Astrocyte (in vitro differentiated cells and primary cell): ENCODE measurements around the gene POU6F1. TPM values are rescaled to one million over a fixed set of nuclear protein-coding genes. Genes with fewer than 3 reads are reported as not detected.

Source experiments
- DNase-seq: peaks from one replicate; pipeline ENCODE4 v3.0.0-alpha.2; 2010; ENCODE audit warnings: low read depth
- FAIRE-seq: peaks from 2 replicates; lab custom pipeline; 2011; peaks lifted over from hg19 to GRCh38; lab: Jason Lieb, UNC
- H2AFZ ChIP-seq: 2 replicates; pipeline ENCODE4 v1.6.0; 2012; ENCODE audit warnings: low read depth, low read length, inconsistent platforms
- H3K27ac ChIP-seq: 2 replicates; pipeline ENCODE4 v1.5.1; 2011; ENCODE audit warnings: low read depth, low read length, inconsistent platforms
- H3K27me3 ChIP-seq: 2 replicates; pipeline ENCODE4 v1.6.0; 2011; ENCODE audit warnings: low read length, inconsistent platforms; ENCODE audit not compliant: insufficient read depth
- H3K36me3 ChIP-seq: 2 replicates; pipeline ENCODE4 v1.5.1; 2011; ENCODE audit warnings: low read length, inconsistent platforms; ENCODE audit not compliant: insufficient read depth
- H3K4me1 ChIP-seq: 2 replicates; pipeline ENCODE4 v1.5.1; 2011; ENCODE audit warnings: low read length, inconsistent platforms; ENCODE audit not compliant: insufficient read depth
- H3K4me2 ChIP-seq: 2 replicates; pipeline ENCODE4 v1.6.0; 2012; ENCODE audit warnings: low read length, inconsistent platforms
- H3K4me3 ChIP-seq: 2 replicates; pipeline ENCODE4 v1.5.1; 2011; ENCODE audit warnings: low read depth, mild to moderate bottlenecking, low read length, inconsistent platforms; ENCODE audit not compliant: insufficient read depth
- H3K79me2 ChIP-seq: 2 replicates; pipeline ENCODE4 v1.6.0; 2012; ENCODE audit warnings: mild to moderate bottlenecking, low read length, inconsistent platforms; ENCODE audit not compliant: insufficient read depth
- H3K9ac ChIP-seq: 2 replicates; pipeline ENCODE4 v1.6.0; 2012; ENCODE audit warnings: mild to moderate bottlenecking, low read length, inconsistent platforms
- H3K9me3 ChIP-seq: 2 replicates; pipeline ENCODE4 v1.5.1; 2012; ENCODE audit warnings: low read depth, mild to moderate bottlenecking, low read length, inconsistent platforms; ENCODE audit not compliant: insufficient read depth
- H4K20me1 ChIP-seq: 2 replicates; pipeline ENCODE4 v1.6.0; 2012; ENCODE audit warnings: low read length, inconsistent platforms; ENCODE audit not compliant: insufficient read depth
- H3K27ac Mint-ChIP-seq: one replicate; pipeline ENCODE4 v1.8.0; 2021; ENCODE audit warnings: mild to moderate bottlenecking, mixed read lengths; ENCODE audit not compliant: unreplicated experiment
- H3K27me3 Mint-ChIP-seq: one replicate; pipeline ENCODE4 v1.8.0; 2021; ENCODE audit warnings: low read depth, mixed read lengths; ENCODE audit not compliant: unreplicated experiment
- H3K36me3 Mint-ChIP-seq: one replicate; pipeline ENCODE4 v1.8.0; 2021; ENCODE audit warnings: low read depth, mixed read lengths; ENCODE audit not compliant: unreplicated experiment
- H3K4me1 Mint-ChIP-seq: one replicate; pipeline ENCODE4 v1.8.0; 2021; ENCODE audit warnings: low read depth, mixed read lengths; ENCODE audit not compliant: unreplicated experiment
- H3K4me3 Mint-ChIP-seq: one replicate; pipeline ENCODE4 v1.8.0; 2021; ENCODE audit warnings: mild to moderate bottlenecking, moderate library complexity, mixed read lengths; ENCODE audit not compliant: unreplicated experiment
- H3K9me3 Mint-ChIP-seq: one replicate; pipeline ENCODE4 v1.8.0; 2021; ENCODE audit warnings: mild to moderate bottlenecking, mixed read lengths; ENCODE audit not compliant: unreplicated experiment
- EZH2 ChIP-seq: IDR thresholded peaks from 2 replicates; pipeline ENCODE4 v1.6.1; 2012; ENCODE audit warnings: mild to moderate bottlenecking, low read length, inconsistent platforms; ENCODE audit not compliant: insufficient read depth
- total RNA-seq: library from RNA; stranded (reverse); gene quantifications from 2 replicates; pipeline ENCODE4 v1.2.1, GENCODE V29; 2021
- TF ChIP-seq, protein P1 (sequence below): IDR thresholded peaks from 2 replicates; pipeline ENCODE4 v1.5.1; 2011; ENCODE audit warnings: low read depth, mild to moderate bottlenecking, inconsistent platforms, low read length, moderate library complexity; ENCODE audit not compliant: insufficient read depth

The POU6F1 gene
- total RNA-seq, 1 donor from 2014 or later, result 3.6 TPM

DNA sequence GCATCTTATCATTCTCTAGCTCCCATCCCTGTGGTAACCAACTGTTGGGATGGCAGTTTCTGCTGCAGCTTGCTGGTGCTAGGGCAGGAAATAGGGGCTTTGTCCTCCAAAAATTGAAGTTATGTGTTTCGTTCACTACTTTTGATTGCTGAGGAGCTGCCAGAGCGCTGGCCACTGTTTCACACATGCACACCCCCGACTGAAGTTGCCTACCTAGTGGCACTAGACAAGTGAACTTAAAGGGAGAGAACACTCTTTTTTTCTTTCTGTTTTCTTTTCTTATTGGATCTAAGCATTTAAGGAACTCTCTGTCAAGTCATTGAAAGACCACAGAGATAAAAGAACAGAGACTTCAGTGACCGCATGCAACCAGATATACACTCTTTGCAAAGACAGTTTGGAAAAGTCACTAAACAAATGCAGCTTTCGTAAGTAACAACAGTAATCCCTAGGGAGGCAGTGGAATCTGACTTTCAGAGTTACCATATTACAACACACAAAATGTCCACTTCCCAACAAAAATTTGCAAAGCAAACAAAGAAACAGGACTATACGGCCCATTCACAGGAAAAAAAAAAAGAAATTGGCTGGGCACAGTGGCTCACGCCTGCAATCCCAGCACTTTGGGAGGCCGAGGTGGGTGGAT is 56.9 kb downstream of the POU6F1 start:
- Histone ChIP-seq H2AFZ (no peak overlapping the region), H3K27ac (no peak overlapping the region), H3K4me2 (no peak overlapping the region), H3K4me3 (no peak overlapping the region), H3K36me3 (no peaks in the 10 kb centered on the region), H3K9me3 (no peaks in the 10 kb centered on the region), H3K27me3 (no peaks in the 10 kb centered on the region), H4K20me1 (peaks cover 49% of the 10 kb centered on the region), H3K79me2 (peaks cover 75% of the 10 kb centered on the region), H3K4me1 (no peaks in the 10 kb centered on the region), H3K9ac (no peak overlapping the region)
- FAIRE-seq (no peak), DNase-seq (no peak)
- no peak overlapping the region for H3K4me3 Mint-ChIP-seq
- TF ChIP-seq, protein P1, sequence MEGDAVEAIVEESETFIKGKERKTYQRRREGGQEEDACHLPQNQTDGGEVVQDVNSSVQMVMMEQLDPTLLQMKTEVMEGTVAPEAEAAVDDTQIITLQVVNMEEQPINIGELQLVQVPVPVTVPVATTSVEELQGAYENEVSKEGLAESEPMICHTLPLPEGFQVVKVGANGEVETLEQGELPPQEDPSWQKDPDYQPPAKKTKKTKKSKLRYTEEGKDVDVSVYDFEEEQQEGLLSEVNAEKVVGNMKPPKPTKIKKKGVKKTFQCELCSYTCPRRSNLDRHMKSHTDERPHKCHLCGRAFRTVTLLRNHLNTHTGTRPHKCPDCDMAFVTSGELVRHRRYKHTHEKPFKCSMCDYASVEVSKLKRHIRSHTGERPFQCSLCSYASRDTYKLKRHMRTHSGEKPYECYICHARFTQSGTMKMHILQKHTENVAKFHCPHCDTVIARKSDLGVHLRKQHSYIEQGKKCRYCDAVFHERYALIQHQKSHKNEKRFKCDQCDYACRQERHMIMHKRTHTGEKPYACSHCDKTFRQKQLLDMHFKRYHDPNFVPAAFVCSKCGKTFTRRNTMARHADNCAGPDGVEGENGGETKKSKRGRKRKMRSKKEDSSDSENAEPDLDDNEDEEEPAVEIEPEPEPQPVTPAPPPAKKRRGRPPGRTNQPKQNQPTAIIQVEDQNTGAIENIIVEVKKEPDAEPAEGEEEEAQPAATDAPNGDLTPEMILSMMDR, result no peak
- no peak for TF ChIP-seq EZH2
- H3K4me1 Mint-ChIP-seq, result peaks cover 7% of the 10 kb centered on the region
- H3K36me3 Mint-ChIP-seq, result no peaks in the 10 kb centered on the region
- no peaks in the 10 kb centered on the region for H3K9me3 Mint-ChIP-seq
- no peak overlapping the region for H3K27ac Mint-ChIP-seq
- H3K27me3 Mint-ChIP-seq, result no peaks in the 10 kb centered on the region

DNA sequence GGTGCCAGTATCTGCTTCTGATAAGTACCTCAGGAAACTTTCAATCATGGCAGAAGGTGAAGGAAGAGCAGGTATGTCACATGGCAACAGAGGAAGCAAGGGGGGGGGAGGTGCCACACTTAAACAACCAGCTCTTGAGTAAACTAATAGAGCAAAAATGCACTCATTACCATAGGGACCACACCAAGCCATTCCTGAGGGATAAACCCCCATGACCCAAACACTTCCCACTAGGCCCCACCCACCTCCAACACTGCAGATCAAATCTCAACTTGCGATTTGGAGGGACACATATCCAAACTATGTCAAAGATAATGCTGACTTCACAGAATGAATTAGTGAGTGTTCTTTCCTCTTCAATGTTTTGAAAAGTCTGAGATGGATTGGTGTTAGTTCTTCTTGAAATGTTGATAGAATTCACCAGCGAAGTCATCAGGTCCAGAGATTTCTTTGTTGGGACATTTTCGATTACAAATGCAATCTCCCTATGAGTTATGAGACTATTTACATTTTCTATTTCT is 61.6 kb downstream of the POU6F1 start:
- Histone ChIP-seq H3K36me3 (no peaks in the 10 kb centered on the region), H3K27ac (no peak overlapping the region), H3K27me3 (no peaks in the 10 kb centered on the region), H3K79me2 (peaks cover 65% of the 10 kb centered on the region), H3K4me1 (no peaks in the 10 kb centered on the region), H3K9me3 (no peaks in the 10 kb centered on the region), H3K4me2 (no peak overlapping the region), H3K4me3 (no peak overlapping the region), H4K20me1 (peaks cover 38% of the 10 kb centered on the region), H2AFZ (no peak overlapping the region), H3K9ac (no peak overlapping the region)
- Mint-ChIP-seq H3K9me3 (no peaks in the 10 kb centered on the region), H3K27me3 (no peaks in the 10 kb centered on the region), H3K4me1 (peaks cover 7% of the 10 kb centered on the region), H3K36me3 (no peaks in the 10 kb centered on the region), H3K4me3 (no peak overlapping the region), H3K27ac (no peak overlapping the region)
- no peak for FAIRE-seq
- TF ChIP-seq, protein P1, result no peak
- no peak for TF ChIP-seq EZH2
- DNase-seq, result no peak

- no peak overlapping the region for H2AFZ ChIP-seq
- Mint-ChIP-seq H3K27ac (no peak overlapping the region), H3K27me3 (no peaks in the 10 kb centered on the region), H3K36me3 (no peaks in the 10 kb centered on the region), H3K4me1 (peaks cover 5% of the 10 kb centered on the region), H3K9me3 (no peaks in the 10 kb centered on the region), H3K4me3 (no peak overlapping the region)
- DNase-seq, result no peak
- no peak for FAIRE-seq
- TF ChIP-seq, protein P1, result no peak
- TF ChIP-seq EZH2, result no peak
- H3K4me3 ChIP-seq, result no peak overlapping the region
- peaks cover 63% of the 10 kb centered on the region for H3K79me2 ChIP-seq
- no peaks in the 10 kb centered on the region for H3K9me3 ChIP-seq
- H3K36me3 ChIP-seq, result no peaks in the 10 kb centered on the region
- no peak overlapping the region for H3K9ac ChIP-seq
- peaks cover 35% of the 10 kb centered on the region for H4K20me1 ChIP-seq
- H3K4me1 ChIP-seq, result no peaks in the 10 kb centered on the region
- no peak overlapping the region for H3K4me2 ChIP-seq
- H3K27ac ChIP-seq, result no peak overlapping the region
- no peaks in the 10 kb centered on the region for H3K27me3 ChIP-seq
These were observed 64.9 kb downstream of the POU6F1 start for GRCh38 chr12:51152953-51153352.
